GM12874 (cell line): ENCODE data around the gene LRRC51.
"Not testable (repeated sequence)": the region's sequence is repeated elsewhere in the genome, so short reads cannot be mapped to it uniquely, and the experiment has no call there.

Source experiments
- TF ChIP-seq, protein P1 (sequence below): IDR thresholded peaks from 2 replicates; pipeline ENCODE4 v1.5.1; 2011; ENCODE audit warnings: low read depth, mild to moderate bottlenecking, control low read depth, low read length, moderate library complexity; ENCODE audit not compliant: insufficient read depth

Gene LRRC51

DNA sequence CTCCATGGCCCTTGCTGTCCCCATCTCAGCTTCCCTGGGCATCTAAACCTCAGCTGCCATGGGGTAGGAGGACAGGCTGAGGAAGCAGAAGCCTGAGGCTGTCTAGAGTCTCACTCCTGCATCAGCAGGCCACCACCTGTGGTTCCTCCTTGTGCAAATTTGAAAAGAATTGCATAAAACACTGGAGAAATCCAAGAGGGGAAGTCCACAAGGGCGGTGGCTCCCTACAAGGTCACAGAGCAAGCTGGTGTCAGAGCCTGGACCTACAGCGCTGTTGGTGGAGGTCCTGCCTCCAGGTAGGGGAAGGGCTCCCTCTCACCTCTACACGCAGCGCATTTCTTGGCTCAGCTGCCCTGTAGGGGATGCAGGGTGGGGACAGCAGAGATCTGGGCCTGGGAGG lies 54.8 kb downstream of the LRRC51 start, which contains the start of gene FOLR3:
FOLR3 (plus strand) TSS at position 253 of the 400 bp plus-strand sequence. CDS start 228 bp downstream, outside the sequence.
- TF ChIP-seq, protein P1, sequence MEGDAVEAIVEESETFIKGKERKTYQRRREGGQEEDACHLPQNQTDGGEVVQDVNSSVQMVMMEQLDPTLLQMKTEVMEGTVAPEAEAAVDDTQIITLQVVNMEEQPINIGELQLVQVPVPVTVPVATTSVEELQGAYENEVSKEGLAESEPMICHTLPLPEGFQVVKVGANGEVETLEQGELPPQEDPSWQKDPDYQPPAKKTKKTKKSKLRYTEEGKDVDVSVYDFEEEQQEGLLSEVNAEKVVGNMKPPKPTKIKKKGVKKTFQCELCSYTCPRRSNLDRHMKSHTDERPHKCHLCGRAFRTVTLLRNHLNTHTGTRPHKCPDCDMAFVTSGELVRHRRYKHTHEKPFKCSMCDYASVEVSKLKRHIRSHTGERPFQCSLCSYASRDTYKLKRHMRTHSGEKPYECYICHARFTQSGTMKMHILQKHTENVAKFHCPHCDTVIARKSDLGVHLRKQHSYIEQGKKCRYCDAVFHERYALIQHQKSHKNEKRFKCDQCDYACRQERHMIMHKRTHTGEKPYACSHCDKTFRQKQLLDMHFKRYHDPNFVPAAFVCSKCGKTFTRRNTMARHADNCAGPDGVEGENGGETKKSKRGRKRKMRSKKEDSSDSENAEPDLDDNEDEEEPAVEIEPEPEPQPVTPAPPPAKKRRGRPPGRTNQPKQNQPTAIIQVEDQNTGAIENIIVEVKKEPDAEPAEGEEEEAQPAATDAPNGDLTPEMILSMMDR, result not testable (repeated sequence)

DNA sequence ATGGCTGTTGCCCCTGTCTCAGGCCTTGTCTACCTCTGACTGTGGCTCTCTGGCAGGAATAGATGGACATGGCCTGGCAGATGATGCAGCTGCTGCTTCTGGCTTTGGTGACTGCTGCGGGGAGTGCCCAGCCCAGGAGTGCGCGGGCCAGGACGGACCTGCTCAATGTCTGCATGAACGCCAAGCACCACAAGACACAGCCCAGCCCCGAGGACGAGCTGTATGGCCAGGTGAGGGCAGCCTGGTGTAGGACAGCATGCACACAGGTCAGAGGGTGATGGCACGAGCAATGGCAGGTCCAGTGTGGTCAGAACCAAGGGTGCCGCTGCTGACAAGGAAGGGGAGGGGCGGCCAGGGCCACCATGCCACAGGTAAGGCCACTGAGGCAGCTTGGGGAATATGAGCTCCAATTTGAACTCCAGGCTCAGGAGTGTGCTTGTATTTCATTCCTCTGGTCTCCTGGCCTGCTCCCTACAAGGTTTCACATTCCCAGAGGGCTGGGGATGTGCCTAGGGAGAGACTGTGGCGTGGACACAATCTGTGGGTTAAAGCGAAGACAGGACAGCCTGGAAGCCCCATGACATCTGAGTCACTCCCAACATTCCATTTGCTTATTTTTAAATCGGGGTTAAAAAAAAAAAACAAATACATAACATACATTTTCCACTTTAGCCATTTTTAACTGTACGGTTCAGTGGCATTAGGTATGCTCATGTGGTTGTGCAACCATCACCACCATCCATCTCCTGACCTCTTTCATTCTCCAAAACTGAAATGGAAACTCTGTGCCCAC lies 55.4 kb downstream of the LRRC51 start:
- TF ChIP-seq, protein P1, result no peak

DNA sequence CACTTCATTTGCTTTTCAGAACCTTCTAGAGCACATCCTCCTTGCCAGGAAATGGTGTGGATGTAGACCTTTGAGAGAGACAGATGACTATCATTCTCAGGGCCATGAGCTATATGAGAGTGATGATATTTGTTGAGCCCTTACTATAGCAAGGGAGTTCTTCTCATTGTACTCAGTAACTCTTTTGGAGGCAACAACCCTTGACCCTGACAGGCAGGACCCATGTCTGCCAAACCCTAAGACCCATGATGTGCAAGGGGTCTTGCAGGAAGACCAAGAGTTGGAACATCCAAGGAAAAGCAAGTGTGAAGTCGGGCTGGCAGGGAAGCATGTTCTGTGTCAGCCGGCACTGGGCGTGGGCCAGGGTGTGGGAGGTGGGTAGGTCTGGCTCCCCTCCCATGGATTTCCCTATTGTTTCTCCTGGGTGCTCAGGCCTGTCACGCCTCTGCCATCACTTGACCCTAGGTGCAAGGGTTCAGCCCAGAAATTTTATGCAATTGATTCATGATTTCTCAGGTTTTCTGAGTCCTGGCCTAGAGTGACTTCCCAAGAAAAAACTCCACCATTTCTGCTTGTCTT lies 56.1 kb downstream of the LRRC51 start:
- TF ChIP-seq, protein P1, result no peak

DNA sequence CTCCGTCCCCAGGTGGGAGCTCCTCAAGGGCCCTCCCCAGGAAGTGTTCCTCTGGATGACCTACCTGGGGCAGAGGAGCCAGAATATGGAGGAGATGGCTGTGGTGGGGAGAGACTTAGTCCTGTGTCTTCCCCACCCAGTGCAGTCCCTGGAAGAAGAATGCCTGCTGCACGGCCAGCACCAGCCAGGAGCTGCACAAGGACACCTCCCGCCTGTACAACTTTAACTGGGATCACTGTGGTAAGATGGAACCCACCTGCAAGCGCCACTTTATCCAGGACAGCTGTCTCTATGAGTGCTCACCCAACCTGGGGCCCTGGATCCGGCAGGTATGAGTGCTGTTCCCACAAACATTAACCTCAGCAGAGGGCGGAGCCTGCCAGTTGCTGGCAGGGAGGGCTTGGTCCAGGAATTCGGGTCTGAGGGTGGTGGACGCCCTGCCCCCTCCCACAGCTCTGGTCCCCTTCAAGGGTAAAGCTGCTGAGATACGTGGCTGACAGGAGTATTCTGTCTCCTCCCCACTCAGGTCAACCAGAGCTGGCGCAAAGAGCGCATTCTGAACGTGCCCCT lies 58.3 kb downstream of the LRRC51 start:
- TF ChIP-seq, protein P1, result no peak

DNA sequence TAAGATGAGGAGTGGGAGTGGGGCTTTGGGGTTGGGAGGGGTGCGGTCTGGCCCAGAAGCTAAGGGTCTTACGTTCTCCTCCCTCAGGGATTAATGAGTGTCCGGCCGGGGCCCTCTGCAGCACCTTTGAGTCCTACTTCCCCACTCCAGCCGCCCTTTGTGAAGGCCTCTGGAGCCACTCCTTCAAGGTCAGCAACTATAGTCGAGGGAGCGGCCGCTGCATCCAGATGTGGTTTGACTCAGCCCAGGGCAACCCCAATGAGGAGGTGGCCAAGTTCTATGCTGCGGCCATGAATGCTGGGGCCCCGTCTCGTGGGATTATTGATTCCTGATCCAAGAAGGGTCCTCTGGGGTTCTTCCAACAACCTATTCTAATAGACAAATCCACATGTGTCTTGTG lies 58.9 kb downstream of the LRRC51 start:
- TF ChIP-seq, protein P1, result no peak

DNA sequence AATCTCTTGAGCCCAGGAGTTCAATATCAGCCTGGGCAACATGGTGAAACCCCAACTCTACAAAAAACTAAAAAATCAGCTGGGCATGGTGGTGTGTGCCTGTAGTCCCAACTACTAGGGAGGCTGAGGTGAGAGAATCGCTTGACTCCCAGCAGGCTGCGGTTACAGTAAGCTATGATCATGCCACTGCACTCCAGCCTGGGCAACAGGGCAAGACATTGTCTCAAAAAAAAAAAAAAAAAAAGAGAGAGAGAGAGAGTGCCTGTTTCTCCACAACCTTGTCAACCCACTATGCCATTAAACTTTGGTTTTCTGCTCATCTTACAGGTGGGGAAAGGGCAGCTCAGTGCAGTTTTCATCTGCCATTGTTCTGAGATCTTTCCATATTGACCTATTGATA lies 60.0 kb downstream of the LRRC51 start:
- TF ChIP-seq, protein P1, result no peak

DNA sequence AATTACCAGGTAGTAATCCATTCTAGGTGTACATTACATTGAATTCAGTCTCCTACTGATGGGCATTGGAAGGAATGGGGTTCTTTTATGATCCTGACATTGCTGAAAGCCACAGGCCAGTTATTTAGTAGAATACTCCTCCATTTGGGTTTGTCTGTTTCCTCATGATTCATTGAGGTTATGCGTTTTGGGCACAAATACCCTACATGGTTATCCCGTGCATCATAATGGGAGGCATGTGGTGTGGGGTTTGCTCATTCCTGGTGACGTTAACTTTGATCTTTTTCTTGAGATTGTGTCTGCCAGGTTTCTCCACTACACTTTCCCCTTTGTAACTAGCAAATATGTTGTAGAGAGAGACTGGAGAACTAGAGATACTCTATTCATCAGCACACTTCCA lies 60.4 kb downstream of the LRRC51 start:
- TF ChIP-seq, protein P1, result no peak
